Measurements from ENCODE around the gene MVB12B.

Gene MVB12B

GRCh38 chr9:126331964-126332748, 5.5 kb downstream of the MVB12B start:
- DNase-seq: no peak

- no peak for DNase-seq
These were observed 8.3 kb downstream of the MVB12B start for GRCh38 chr9:126334721-126335621.

GRCh38 chr9:126335837-126336735, 9.5 kb downstream of the MVB12B start:
- DNase-seq: no peak

GRCh38 chr9:126336736-126337325, 10.2 kb downstream of the MVB12B start:
- no peak for DNase-seq

- no peak for DNase-seq
These were observed 11.2 kb downstream of the MVB12B start for GRCh38 chr9:126337729-126338372.

GRCh38 chr9:126338945-126339344, 12.3 kb downstream of the MVB12B start:
- no peak for DNase-seq

- no peak for DNase-seq
These were observed 14.8 kb downstream of the MVB12B start for GRCh38 chr9:126341426-126341825.

GRCh38 chr9:126341902-126342301, 15.3 kb downstream of the MVB12B start:
- DNase-seq: no peak

GRCh38 chr9:126342621-126343031, 16.0 kb downstream of the MVB12B start:
- no peak for DNase-seq

- DNase-seq: no peak
These were observed 16.7 kb downstream of the MVB12B start for GRCh38 chr9:126343271-126343700.

GRCh38 chr9:126346031-126346430, 19.4 kb downstream of the MVB12B start:
- DNase-seq: no peak

GRCh38 chr9:126347093-126347492, 20.5 kb downstream of the MVB12B start:
- no peak for DNase-seq

GRCh38 chr9:126347911-126348760, 21.5 kb downstream of the MVB12B start:
- DNase-seq: no peak

- DNase-seq: no peak
These were observed 22.4 kb downstream of the MVB12B start for GRCh38 chr9:126348911-126349550.

- DNase-seq: no peak
These were observed 28.5 kb downstream of the MVB12B start for GRCh38 chr9:126354887-126355770.

GRCh38 chr9:126357074-126357473, 30.4 kb downstream of the MVB12B start:
- DNase-seq: no peak

GRCh38 chr9:126360073-126360472, 33.4 kb downstream of the MVB12B start:
- no peak for DNase-seq

- no peak for DNase-seq
These were observed 35.2 kb downstream of the MVB12B start for GRCh38 chr9:126361810-126362238.

- no peak for DNase-seq
These were observed 36.6 kb downstream of the MVB12B start for GRCh38 chr9:126363250-126363649.
